Ovary (tissue), 9 donors: ENCODE measurements around the gene A4GALT. TPM values are rescaled to one million over a fixed set of nuclear protein-coding genes. Genes with fewer than 3 reads are reported as not detected.

Experiments
- DNase-seq, 5 donors: peaks; one replicate each; pipeline ENCODE4 v3.0.0-alpha.2; 2019 to 2020
- H3K27ac ChIP-seq, 2 donors: fragments of 200-600 bp; one replicate each; pipeline versions ENCODE4 v1.5.1 to v1.8.0; 2019 to 2022
- H3K27me3 ChIP-seq: fragments of 200-600 bp; one replicate; pipeline ENCODE4 v1.8.0; 2022
- H3K36me3 ChIP-seq: fragments of 200-600 bp; sonication (generic); one replicate; pipeline ENCODE4 v1.5.1; 2019
- H3K4me1 ChIP-seq: one replicate; pipeline ENCODE4 v1.8.1; 2013; ENCODE audit warnings: mild to moderate bottlenecking, moderate library complexity; ENCODE audit not compliant: insufficient read depth
- H3K4me3 ChIP-seq: fragments of 200-600 bp; sonication (generic); one replicate; pipeline ENCODE4 v1.5.1; 2017
- H3K9me3 ChIP-seq, 2 donors: fragments of 200-600 bp in 1 of 2; sonication (generic) in 1 of 2; one replicate each; pipeline versions ENCODE4 v1.5.1 to v1.8.1; 2013 to 2019; ENCODE audit warnings: mild to moderate bottlenecking in 1 of 2, moderate library complexity in 1 of 2
- EP300 ChIP-seq: sonication (generic); formaldehyde crosslinking; IDR thresholded peaks from one replicate; pipeline ENCODE4 v1.6.1; 2017; ENCODE audit warnings: antibody characterized with exemption
- POLR2A ChIP-seq: fragments of 450-650 bp; IDR thresholded peaks from one replicate; pipeline ENCODE4 v1.6.1; 2017; ENCODE audit warnings: antibody characterized with exemption, mild to moderate bottlenecking, moderate library complexity
- WGBS, 3 donors: extraction: QIAGEN DNeasy Blood & Tissue Kit in 1 of 3; methylation state at CpG; one replicate each; pipeline versions ENCODE4 v1.1.5 to v1.1.7; 2013 to 2017; 5-methylcytosine and 5-hydroxymethylcytosine counted together
- intact Hi-C, 4 donors: fragments of 100-400 bp; cut with DNase I; formaldehyde crosslinking; loops; one replicate each; pipeline versions ENCODE4 v1.11.0 to v1.15.1; 2022 to 2023
- polyA plus RNA-seq, 2 donors: library from polyadenylated mRNA; stranded (reverse); fragments of 200-250 nt in 1 of 2; fragments of 350-450 nt in 1 of 2; fragmentation: Illumina TruSeq in 1 of 2; extraction: RNeasy Lipid Tissue Mini Kit (QIAGEN cat#74804) in 1 of 2; gene quantifications; one replicate each; pipeline ENCODE4 v1.2.3, GENCODE V29; 2013 to 2014
- total RNA-seq, 7 donors: library from RNA; depleted of rRNA in 2 of 7; stranded (reverse); fragments of >200 nt in 2 of 7; fragmentation: NEBNext Ultra II Directional in 3 of 7; extraction: Animal tissue kit (Norgen Biotek cat#: 25700) in 3 of 7; gene quantifications; one replicate each; pipeline versions ENCODE4 v1.1.0 to v1.2.4, GENCODE V29; 2016 to 2023
- TF ChIP-seq, protein P1 (sequence below), 3 donors: fragments of 450-650 bp in 2 of 3; fragments of 200-600 bp in 1 of 3; IDR thresholded peaks; one replicate each; pipeline versions ENCODE4 v1.5.1 to v1.8.0; 2016 to 2022; ENCODE audit warnings: antibody characterized with exemption in 3 of 3, mild to moderate bottlenecking in 1 of 3
- donor health status: DM: no; HTN: no; CAD: no; lungs with moderate emphysema.
- donor health status: DM: no; HTN: no; CAD: no.
- donor health status: Bipolar disorder and iron deficiency.
- donor health status: DM: yes; HTN: yes; CAD: no.
- donor health status: DM: no; HTN: no; CAD: no.
- donor health status: DM: yes; HTN: yes; CAD: no.

Gene A4GALT
- total and polyA plus RNA-seq, 9 donors = 2.0 to 19.6 (median 11.7) TPM

DNA sequence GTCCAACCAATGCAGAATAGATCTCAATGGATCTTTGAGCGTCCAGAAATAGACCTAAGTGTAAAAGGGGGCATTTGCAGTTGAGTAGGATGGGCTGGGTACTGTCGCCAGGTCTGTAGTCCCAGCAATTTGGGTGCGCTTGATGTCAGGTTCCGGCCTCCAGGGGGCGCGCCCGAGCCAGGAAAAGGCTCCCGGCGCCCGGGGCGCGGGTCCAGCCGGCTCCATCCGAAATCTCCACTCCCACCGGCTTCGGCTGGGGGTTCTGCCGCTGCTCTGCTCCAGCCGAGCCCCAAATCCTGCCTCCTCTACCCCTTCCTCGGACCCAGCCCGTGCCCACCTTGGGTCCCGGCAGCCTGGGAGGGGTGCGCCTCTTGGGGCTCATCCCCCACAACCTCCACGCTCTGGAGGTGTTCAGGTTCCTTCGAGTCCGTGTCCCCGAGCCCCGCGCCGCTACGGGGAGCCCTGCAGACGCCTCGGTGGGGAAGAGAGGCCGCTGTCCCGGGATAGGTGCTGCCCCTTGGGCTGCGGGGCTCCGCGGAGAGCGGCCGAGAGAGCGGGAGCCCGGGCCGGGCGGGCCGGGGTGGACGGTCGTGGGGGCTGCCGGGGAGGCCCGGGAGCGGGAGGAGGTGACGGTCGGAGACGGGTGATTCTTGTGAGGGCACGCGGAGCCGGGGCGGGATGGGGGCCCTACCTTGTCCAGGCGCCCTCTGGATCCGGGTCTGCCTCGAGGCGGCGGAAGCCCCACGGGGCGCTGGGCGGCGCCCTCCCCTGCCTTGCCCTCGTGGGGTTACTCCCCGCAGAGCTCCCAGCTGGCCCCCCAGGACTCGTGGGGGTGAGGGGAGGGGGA, 58.5 kb downstream of the A4GALT start:
- no peak overlapping the region for H3K27ac ChIP-seq
- peak; percentile 83 to 94 (median 88) for DNase-seq
- peak; percentile 15 for TF ChIP-seq POLR2A
- TF ChIP-seq, protein P1, sequence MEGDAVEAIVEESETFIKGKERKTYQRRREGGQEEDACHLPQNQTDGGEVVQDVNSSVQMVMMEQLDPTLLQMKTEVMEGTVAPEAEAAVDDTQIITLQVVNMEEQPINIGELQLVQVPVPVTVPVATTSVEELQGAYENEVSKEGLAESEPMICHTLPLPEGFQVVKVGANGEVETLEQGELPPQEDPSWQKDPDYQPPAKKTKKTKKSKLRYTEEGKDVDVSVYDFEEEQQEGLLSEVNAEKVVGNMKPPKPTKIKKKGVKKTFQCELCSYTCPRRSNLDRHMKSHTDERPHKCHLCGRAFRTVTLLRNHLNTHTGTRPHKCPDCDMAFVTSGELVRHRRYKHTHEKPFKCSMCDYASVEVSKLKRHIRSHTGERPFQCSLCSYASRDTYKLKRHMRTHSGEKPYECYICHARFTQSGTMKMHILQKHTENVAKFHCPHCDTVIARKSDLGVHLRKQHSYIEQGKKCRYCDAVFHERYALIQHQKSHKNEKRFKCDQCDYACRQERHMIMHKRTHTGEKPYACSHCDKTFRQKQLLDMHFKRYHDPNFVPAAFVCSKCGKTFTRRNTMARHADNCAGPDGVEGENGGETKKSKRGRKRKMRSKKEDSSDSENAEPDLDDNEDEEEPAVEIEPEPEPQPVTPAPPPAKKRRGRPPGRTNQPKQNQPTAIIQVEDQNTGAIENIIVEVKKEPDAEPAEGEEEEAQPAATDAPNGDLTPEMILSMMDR (IDR thresholded peaks at IDR 0.05) = peak; percentile 79 to 88 (median 88)
- TF ChIP-seq EP300 = no peak
- no peaks in the 10 kb centered on the region for H3K27me3 ChIP-seq
- 3 to 5% (median 5%) methylated on average over 42 to 68 of the region's 68 CpGs for whole genome bisulfite sequencing, 3 donors
- H3K4me3 ChIP-seq = peak overlapping the region; percentile 43
- H3K9me3 ChIP-seq = no peaks in the 10 kb centered on the region
- H3K4me1 ChIP-seq = no peaks in the 10 kb centered on the region
- intact Hi-C loops = loop anchor here in 3 of 4 donors (5.0 to 10.0 kb wide), 5 partner anchors 53 to 433 kb away; partner anchors contain the start of gene ARFGAP3 (in 1 of the 3)
- H3K36me3 ChIP-seq = no peaks in the 10 kb centered on the region

- intact Hi-C loops = no loop called here
- 89 to 93% (median 92%) methylated on average over 8 of the region's 8 CpGs for WGBS, 3 donors
- no peak for TF ChIP-seq POLR2A
- TF ChIP-seq, protein P1 (IDR thresholded peaks at IDR 0.05) = no peak
- no peak for TF ChIP-seq EP300
- Histone ChIP-seq H3K9me3 (no peaks in the 10 kb centered on the region), H3K36me3 (no peaks in the 10 kb centered on the region), H3K27ac (no peak overlapping the region), H3K27me3 (no peaks in the 10 kb centered on the region), H3K4me1 (no peaks in the 10 kb centered on the region), H3K4me3 (no peak overlapping the region)
- DNase-seq = no peak
Measured at GRCh38 chr22:42656578-42656977, 64.1 kb downstream of the A4GALT start.

DNA sequence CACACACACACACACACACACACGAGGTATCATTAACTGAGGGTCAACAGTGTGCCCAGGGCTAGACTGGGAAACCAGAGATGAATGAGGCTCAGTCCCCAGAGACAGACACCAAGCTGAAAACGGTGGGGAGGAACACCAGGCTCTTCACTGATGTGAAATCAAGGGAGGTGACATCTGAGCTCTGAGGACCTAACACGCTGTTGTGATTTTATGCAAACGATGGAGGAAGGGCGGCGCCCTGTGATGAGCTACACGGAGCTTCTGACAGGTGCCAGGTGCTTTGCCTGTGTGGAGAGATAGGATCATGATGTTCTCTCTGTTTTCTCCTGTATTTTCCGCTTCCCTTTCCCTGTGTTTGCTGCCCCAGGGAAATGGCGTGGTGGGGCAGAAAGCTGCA, 65.0 kb downstream of the A4GALT start:
- TF ChIP-seq EP300 = no peak
- TF ChIP-seq, protein P1 (IDR thresholded peaks at IDR 0.05) = no peak
- no peak for TF ChIP-seq POLR2A
- Histone ChIP-seq H3K36me3 (no peaks in the 10 kb centered on the region), H3K27ac (no peak overlapping the region), H3K9me3 (no peaks in the 10 kb centered on the region), H3K27me3 (no peaks in the 10 kb centered on the region), H3K4me1 (no peaks in the 10 kb centered on the region), H3K4me3 (no peak overlapping the region)
- no peak for DNase-seq
- WGBS, 3 donors = 69 to 77% (median 72%) methylated on average over 9 of the region's 9 CpGs
- intact Hi-C loops = no loop called here

- TF ChIP-seq, protein P1 (IDR thresholded peaks at IDR 0.05) = no peak
- no peak for TF ChIP-seq POLR2A
- no peak for TF ChIP-seq EP300
- no peak overlapping the region for H3K27ac ChIP-seq
- H3K27me3 ChIP-seq = no peaks in the 10 kb centered on the region
- no peaks in the 10 kb centered on the region for H3K9me3 ChIP-seq
- intact Hi-C loops = no loop called here
- 84 to 90% (median 86%) methylated on average over 7 of the region's 7 CpGs for WGBS, 3 donors
- no peaks in the 10 kb centered on the region for H3K4me1 ChIP-seq
- no peak overlapping the region for H3K4me3 ChIP-seq
- DNase-seq = no peak
- no peaks in the 10 kb centered on the region for H3K36me3 ChIP-seq
Measured at GRCh38 chr22:42654436-42655073, 66.1 kb downstream of the A4GALT start.
